GM19463 (cell line): ENCODE data around the gene KCP.

Source experiments
- ATAC-seq: cut with Tn5 transposase; IDR thresholded peaks from one replicate; pipeline ENCODE4 v1.9.1; 2021; ENCODE audit warnings: mild to moderate bottlenecking, moderate library complexity; ENCODE audit not compliant: unreplicated experiment

Gene KCP

DNA sequence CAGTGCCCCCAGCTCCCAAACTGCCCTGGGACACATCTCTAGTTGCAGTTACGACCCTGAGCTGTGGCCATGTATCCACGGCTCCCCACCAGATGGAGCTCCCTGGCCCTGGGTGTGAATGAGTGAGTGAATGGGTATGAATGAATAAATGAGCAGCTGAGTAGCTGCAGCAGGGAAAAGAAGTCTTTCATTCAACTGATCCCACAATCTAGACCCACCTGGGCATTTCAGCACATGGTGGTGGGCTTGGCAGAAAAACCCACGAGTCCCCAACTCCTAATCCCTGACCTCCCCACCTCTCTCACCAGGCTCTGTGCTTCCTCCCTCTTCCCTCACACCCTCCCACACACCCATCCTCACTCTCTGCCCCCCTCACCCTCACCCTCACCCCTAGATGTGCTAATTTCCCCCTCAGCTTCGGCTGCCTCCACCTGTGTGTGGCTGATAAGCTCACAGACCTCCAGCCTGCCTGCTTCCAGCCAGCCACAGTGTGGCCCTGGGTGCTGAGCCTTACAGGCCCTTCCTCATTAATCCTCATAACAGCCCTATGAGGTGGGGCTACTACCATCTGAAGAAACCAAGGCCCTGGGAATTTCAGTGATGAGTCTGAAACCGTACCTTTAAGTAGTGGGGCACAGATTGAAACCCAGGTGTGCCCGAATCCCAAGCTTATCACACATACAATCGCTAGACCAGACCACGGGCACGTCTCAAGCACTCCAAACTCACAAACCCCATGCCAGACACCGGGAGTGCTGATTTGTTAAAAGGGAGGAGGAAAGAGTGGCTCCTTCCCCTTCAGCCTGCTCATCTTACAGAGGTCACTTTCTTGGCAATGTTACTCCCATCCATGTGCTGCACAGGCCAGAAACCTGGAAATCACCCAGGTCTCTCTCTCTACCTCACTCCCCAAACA lies 50.1 kb downstream of the KCP start:
- ATAC-seq, result no peak

DNA sequence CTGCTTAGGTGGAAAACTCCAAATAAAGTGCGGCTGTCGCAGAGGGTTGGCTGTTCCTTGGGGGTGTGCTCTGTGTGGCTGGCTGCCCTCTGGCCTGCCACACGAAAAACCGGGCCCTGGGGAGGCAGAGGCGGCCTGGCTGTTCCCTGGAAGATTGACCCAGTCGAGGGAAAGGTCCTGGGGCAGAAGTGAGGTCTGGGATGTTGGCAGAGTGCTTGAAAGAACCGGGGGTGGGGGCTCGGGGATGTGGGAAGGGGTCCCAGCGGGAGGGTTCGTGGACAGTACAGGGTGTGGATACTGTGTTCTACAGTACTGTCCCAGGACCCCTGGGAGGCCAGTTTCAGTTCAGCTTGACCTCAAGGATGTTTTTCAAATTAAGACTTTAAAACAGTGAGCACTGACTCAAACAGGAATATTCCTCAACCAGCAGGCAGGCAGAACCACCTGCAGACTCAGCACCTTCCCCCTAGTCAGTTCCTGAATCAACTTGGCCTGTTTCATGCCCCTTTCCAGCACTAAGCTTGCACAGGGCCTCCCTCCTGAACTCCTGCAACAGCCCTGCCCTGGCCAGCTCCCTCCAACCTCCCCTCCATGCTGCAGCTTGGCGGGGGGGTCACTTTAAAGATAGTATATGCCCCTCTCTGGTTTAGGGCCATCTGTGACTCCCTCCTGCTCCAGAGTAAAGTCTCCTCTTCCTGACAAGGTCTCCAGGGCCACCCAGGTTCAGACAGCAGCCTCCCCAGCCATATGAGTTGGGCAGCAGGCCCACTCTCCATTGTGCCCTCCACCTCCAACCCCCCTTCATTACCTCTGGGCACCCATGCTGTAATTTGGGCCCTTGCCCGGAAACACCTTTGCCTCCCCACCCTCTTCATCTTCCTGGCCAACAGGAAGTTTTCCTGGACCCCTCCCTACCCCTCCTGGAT lies 51.0 kb downstream of the KCP start:
- ATAC-seq, result no peak

- no peak for ATAC-seq
Observed at GRCh38 chr7:128858380-128859231, 51.9 kb downstream of the KCP start.

DNA sequence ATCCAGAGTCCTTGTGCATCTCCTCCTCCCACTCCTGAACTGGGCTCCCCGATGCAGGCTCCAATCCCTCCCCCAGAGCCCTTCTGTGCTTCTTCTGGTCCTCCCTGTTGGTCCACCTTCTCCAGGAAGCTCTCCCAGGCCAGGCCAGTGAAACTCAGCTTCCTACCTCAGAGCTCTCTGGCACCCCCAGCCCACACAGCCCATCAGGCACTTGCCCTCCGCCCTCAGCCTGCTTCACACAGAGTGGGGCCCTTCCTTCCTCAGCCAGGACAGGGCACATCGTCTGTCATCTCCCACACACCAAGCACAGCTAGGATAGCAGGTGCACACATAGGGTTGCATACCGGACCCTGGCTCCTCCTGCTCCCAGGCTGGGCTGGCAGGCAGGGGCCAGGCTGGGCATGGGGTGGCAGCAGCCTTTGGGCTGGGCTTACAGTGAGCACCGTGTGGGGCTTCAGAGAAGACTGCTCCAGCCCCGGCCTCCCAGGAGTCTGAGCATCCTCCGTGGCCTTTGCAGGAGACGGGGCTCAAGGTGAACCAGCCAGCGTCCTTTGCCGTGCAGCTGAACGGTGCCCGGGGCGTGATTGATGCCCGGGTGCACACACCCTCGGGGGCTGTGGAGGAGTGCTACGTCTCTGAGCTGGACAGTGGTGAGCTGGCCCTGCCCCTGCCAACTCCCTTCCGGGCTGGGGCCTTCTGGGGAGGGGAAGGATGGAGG lies 54.3 kb downstream of the KCP start:
- ATAC-seq, result no peak

- no peak for ATAC-seq
Observed at GRCh38 chr7:128855559-128855958, 55.0 kb downstream of the KCP start.

DNA sequence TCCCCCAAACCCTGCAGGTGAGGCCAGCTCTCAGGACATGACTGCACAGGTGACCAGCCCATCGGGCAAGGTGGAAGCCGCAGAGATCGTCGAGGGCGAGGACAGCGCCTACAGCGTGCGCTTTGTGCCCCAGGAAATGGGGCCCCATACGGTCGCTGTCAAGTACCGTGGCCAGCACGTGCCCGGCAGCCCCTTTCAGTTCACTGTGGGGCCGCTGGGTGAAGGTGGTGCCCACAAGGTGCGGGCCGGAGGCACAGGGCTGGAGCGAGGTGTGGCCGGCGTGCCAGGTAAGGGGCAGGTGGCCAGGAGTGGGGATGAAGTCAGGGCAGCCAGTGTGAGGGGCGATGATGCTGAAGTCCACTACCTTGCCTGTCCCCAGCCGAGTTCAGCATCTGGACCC lies 56.1 kb downstream of the KCP start:
- ATAC-seq, result no peak

- no peak for ATAC-seq
Observed at GRCh38 chr7:128853799-128854198, 56.7 kb downstream of the KCP start.

DNA sequence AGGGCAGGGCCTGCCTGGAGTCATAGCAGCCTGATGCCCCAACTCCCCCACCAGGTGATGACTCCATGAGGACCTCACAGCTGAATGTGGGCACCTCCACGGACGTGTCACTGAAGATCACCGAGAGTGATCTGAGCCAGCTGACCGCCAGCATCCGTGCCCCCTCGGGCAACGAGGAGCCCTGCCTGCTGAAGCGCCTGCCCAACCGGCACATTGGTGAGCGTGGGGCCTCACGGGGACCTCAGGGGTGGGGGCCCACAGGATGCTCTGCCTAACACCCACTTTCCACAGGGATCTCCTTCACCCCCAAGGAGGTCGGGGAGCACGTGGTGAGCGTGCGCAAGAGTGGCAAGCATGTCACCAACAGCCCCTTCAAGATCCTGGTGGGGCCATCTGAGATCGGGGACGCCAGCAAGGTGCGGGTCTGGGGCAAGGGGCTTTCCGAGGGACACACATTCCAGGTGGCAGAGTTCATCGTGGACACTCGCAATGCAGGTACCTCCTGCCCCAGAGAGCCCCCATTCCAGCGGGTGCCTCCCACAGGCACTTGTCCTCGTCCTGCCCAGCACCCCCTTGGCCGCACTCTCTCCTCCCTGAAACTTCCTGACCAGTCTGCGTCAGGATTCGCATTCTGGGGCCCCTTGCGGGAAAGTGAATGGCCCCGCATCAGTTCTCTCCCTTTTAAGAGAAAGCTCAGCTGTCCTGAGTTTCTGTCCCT lies 57.8 kb downstream of the KCP start:
- no peak for ATAC-seq

DNA sequence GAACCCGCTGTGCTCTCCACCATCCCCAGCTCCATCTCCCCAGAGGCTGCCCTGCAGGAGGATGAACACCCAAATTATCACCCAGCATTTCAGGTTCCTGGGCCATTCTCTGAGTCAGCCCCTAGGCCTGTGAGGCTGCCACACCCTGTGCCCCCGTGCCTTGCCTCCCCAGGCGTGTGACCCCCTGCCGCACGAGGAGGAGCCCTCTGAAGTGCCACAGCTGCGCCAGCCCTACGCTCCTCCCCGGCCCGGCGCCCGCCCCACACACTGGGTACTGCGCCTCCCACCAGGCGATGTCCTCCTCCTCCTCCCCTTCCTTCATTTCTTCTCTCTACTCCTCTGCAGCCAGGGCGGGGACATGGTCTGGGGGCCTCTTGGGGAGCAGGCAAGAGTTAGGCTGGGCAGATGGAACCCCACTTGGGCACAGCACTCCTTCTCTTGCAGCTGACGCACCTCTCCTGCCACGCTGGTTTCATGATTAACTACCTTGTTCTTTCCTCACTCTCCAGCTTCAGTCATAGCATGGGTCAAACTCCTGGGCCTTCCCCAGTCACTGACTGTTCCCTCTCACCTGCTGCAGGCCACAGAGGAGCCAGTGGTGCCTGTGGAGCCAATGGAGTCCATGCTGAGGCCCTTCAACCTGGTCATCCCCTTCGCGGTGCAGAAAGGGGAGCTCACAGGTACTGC lies 60.6 kb downstream of the KCP start:
- no peak for ATAC-seq

GRCh38 chr7:128849156-128849515 lies 61.4 kb downstream of the KCP start:
- ATAC-seq, result no peak

DNA sequence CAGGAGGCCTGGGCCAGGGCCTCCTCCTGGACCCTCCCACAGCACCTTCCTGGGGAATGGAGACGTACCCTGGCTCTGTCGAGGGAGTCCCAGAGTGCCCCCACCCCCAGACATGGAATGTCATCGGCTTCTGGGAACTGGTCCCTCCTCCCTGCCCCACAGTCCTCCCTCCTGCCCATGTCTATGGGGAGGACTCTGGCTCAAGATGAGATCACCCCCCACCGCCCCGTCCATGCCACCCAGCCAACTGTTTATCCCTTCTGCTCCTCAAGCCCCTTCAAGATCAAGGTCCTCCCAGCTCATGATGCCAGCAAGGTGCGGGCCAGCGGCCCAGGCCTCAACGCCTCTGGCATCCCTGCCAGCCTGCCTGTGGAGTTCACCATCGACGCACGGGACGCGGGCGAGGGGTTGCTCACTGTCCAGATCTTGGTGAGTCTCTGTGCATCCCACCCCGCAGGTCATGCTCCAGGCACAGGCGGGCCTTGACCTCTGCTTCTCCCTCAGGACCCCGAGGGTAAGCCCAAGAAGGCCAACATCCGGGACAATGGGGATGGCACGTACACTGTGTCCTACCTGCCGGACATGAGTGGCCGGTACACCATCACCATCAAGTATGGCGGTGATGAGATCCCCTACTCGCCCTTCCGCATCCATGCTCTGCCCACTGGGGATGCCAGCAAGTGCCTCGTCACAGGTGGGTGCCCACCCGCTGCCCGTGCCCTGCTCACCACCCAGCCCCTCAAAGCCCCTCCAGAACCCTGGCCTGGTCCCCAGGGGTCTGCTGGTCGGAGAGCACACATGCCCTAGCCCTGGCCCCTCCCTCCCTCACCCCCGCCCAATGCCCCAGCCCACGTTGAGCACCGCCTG lies 62.0 kb downstream of the KCP start:
- ATAC-seq, result no peak

DNA sequence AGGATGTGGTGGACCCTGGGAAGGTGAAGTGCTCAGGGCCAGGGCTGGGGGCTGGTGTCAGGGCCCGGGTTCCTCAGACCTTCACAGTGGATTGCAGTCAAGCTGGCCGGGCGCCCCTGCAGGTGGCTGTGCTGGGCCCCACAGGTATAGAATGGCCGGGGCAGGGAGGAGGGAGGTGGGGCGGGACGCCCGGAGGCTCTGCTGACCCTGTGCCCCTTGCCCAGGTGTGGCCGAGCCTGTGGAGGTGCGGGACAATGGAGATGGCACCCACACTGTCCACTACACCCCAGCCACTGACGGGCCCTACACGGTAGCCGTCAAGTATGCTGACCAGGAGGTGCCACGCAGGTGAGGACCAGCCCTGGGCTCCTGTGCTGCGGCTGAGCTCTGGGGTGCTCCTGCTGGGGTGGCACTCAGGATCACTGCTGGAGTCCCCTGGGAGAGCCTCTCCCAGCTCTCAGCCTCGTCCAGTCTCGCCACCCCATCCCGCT lies 62.7 kb downstream of the KCP start:
- ATAC-seq, result no peak

DNA sequence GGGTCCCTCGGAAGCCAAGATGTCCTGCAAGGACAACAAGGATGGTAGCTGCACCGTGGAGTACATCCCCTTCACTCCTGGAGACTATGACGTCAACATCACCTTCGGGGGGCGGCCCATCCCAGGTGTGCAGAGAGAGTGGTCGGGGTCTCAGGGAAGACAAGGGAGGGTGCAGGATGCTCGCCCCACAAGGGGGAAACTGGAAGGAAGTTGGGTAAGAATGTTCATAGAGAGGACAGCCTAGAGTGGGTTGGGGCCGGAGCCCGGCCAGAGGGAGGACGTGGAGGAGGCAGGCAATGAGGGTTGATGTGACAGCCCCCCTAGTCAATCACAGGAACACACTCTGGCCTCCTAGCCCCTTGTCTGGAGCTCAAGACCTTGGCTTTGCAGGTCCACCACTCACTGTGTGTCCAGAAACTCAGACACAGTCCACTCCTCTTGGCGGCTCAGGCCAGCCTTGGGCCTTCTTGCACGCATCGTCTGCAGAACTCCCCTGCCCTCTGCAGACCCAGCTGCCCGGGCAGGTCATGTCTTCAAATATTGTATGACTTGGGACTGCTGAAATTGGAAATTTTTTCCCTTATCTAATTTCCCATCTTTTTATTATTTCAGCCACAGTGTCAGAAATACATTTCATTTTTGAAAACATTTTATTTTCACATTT lies 63.6 kb downstream of the KCP start:
- ATAC-seq, result no peak

GRCh38 chr7:128845987-128846386 lies 64.5 kb downstream of the KCP start:
- ATAC-seq, result no peak

- no peak for ATAC-seq
Observed at GRCh38 chr7:128845475-128845874, 65.0 kb downstream of the KCP start.

GRCh38 chr7:128844777-128845311 lies 65.7 kb downstream of the KCP start:
- ATAC-seq, result no peak

DNA sequence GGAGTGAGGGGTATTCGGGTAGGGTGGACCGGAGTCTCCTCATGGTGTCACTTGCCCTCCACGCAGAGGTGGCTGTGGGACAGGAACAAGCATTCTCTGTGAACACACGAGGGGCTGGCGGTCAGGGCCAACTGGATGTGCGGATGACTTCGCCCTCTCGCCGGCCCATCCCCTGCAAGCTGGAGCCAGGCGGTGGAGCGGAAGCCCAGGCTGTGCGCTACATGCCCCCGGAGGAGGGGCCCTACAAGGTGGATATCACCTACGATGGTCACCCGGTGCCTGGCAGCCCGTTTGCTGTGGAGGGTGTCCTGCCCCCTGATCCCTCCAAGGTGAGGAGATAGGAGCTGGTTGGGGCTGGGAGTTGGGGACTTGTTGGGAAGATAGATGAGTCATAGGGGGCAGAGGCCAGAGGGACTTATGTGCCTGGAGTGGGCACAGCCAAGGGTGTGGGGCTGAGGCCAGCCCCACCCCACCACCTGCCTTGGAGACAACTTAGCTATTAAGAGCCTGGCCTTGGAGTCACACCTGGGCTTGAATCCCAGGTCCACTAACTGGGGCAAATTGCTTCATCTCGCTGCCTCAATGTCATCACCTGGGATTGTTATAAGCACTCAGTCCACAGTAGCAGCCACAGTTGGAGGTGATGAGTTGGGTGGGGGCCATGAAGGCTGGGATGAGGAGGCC lies 66.4 kb downstream of the KCP start:
- no peak for ATAC-seq
